Natural killer cell (primary cell): ENCODE results near the gene LMAN2L. TPM values are rescaled to one million over a fixed set of nuclear protein-coding genes. Genes with fewer than 3 reads are reported as not detected.

Experiments used
- ATAC-seq, 3 donors: fragments of 150-1000 bp in 2 of 3; fragments of 200-7000 bp in 1 of 3; cut with Tn5 transposase; 1 replicate in 1 of 3; 2 replicates in 2 of 3; pipeline ENCODE4 v1.10.0; 2021; ENCODE audit warnings: mild to moderate bottlenecking in 2 of 3, moderate library complexity in 2 of 3
- DNase-seq, 2 donors: peaks; one replicate each; pipeline versions ENCODE4 v3.0.0 to v3.0.0-alpha.2; 2013 to 2021; ENCODE audit warnings: mixed read lengths in 1 of 2
- H3K27ac ChIP-seq: one replicate; pipeline ENCODE4 v1.5.1; 2013; ENCODE audit warnings: mild to moderate bottlenecking, low read length
- H3K27me3 ChIP-seq: one replicate; pipeline ENCODE4 v1.6.1; 2013; ENCODE audit warnings: low read length; ENCODE audit not compliant: control insufficient read depth, insufficient read depth
- H3K36me3 ChIP-seq: one replicate; pipeline ENCODE4 v1.6.1; 2013; ENCODE audit warnings: low read length; ENCODE audit not compliant: control insufficient read depth, insufficient read depth
- H3K4me1 ChIP-seq: one replicate; pipeline ENCODE4 v1.6.1; 2013; ENCODE audit warnings: low read length; ENCODE audit not compliant: control insufficient read depth, insufficient read depth
- H3K4me3 ChIP-seq: one replicate; pipeline ENCODE4 v1.5.1; 2013; ENCODE audit warnings: low read length
- H3K9me3 ChIP-seq: one replicate; pipeline ENCODE4 v1.6.1; 2013; ENCODE audit warnings: low read length; ENCODE audit not compliant: control insufficient read depth, insufficient read depth
- H3K27ac Mint-ChIP-seq, 2 donors: one replicate each; pipeline ENCODE4 v1.8.0; 2022; ENCODE audit warnings: mild to moderate bottlenecking in 2 of 2, mixed read lengths in 2 of 2, moderate library complexity in 1 of 2
- H3K27me3 Mint-ChIP-seq, 2 donors: one replicate each; pipeline ENCODE4 v1.8.0; 2022; ENCODE audit warnings: low read depth in 2 of 2, mixed read lengths in 2 of 2
- H3K36me3 Mint-ChIP-seq: one replicate; pipeline ENCODE4 v1.8.0; 2022; ENCODE audit warnings: mixed read lengths
- H3K4me1 Mint-ChIP-seq, 2 donors: one replicate each; pipeline ENCODE4 v1.8.0; 2022; ENCODE audit warnings: mixed read lengths in 2 of 2
- H3K4me3 Mint-ChIP-seq: one replicate; pipeline ENCODE4 v1.8.0; 2022; ENCODE audit warnings: mild to moderate bottlenecking, moderate library complexity, mixed read lengths
- H3K9me3 Mint-ChIP-seq, 2 donors: one replicate each; pipeline ENCODE4 v1.8.0; 2022; ENCODE audit warnings: mixed read lengths in 2 of 2
- CTCF ChIP-seq: fragments of 200-600 bp; IDR thresholded peaks from one replicate; pipeline ENCODE4 v1.8.0; 2022; ENCODE audit warnings: antibody characterized with exemption
- WGBS: methylation state at CpG from one replicate; pipeline ENCODE4 v1.1.7; 2013; ENCODE audit warnings: missing lambda C conversion rate; ENCODE audit not compliant: insufficient coverage; 5-methylcytosine and 5-hydroxymethylcytosine counted together
- intact Hi-C: fragments of 100-400 bp; cut with micrococcal nuclease; formaldehyde crosslinking; loops from one replicate; pipeline ENCODE4 v1.14.2; 2022
- total RNA-seq, 4 donors: library from RNA; stranded (reverse); fragments of 120-200 nt in 1 of 4; gene quantifications; one replicate each; pipeline versions ENCODE4 v1.2.3 to v1.2.4, GENCODE V29; 2013 to 2022

LMAN2L gene
- total RNA-seq, 3 donors from 2014 or later (not counting 1 experiment from before 2014, with no cell fraction given), result 4.0 to 7.9 (median 5.9) TPM

DNA sequence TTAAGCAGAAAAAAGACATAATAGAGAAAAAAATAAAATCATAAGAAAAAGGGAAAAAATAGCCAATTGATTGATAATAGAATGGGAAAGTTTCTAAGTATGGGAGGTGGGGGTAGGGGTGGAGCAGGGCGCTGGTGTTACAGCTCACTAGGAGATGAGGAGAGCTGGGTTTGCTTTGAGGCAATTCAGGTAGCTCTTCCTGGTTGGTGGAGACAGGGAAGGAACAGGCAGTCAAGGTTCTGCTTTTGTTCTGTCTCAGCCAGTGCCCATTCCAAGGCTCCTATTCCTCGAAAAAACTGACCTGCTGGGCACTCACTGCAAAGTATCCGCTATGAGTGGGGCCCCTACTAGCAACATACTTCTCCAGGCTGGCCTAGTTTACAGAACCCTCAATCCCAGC, 19.1 kb upstream of the LMAN2L start:
- H3K4me3 Mint-ChIP-seq, result peak overlapping the region; percentile 38
- no peaks in the 10 kb centered on the region for H3K36me3 Mint-ChIP-seq
- no peak for TF ChIP-seq CTCF
- H3K36me3 ChIP-seq, result no peaks in the 10 kb centered on the region
- ATAC-seq (no peak), DNase-seq (no peak)
- H3K4me3 ChIP-seq, result no peak overlapping the region
- no peak overlapping the region for H3K27ac Mint-ChIP-seq
- H3K4me1 Mint-ChIP-seq, result peaks cover 40 to 42% of the 10 kb centered on the region in 2 donors
- H3K27me3 ChIP-seq, result no peaks in the 10 kb centered on the region
- H3K27ac ChIP-seq, result no peak overlapping the region
- intact Hi-C loops, result no loop called here
- H3K9me3 Mint-ChIP-seq, result no peaks in the 10 kb centered on the region
- 78% methylated on average over 3 of the region's 3 CpGs for WGBS
- peaks cover 41% of the 10 kb centered on the region for H3K4me1 ChIP-seq
- H3K27me3 Mint-ChIP-seq, result peaks cover 0 to 3% of the 10 kb centered on the region in 2 donors
- H3K9me3 ChIP-seq, result no peaks in the 10 kb centered on the region

GRCh38 chr2:96757477-96757860, 17.6 kb upstream of the LMAN2L start:
- peaks cover 26% of the 10 kb centered on the region for H3K4me1 ChIP-seq
- H3K4me3 Mint-ChIP-seq, result no peak overlapping the region
- H3K9me3 Mint-ChIP-seq, result no peaks in the 10 kb centered on the region
- H3K27ac Mint-ChIP-seq, result no peak overlapping the region
- no peaks in the 10 kb centered on the region for H3K36me3 Mint-ChIP-seq
- no peaks in the 10 kb centered on the region for H3K36me3 ChIP-seq
- H3K27me3 Mint-ChIP-seq, result peaks cover 0 to 3% of the 10 kb centered on the region in 2 donors
- no peaks in the 10 kb centered on the region for H3K27me3 ChIP-seq
- TF ChIP-seq CTCF, result no peak
- H3K9me3 ChIP-seq, result no peaks in the 10 kb centered on the region
- DNase-seq, result no peak
- 94% methylated on average over 6 of the region's 6 CpGs for WGBS
- peaks cover 27% of the 10 kb centered on the region in 2 donors for H3K4me1 Mint-ChIP-seq
- intact Hi-C loops, result no loop called here
- no peak overlapping the region for H3K4me3 ChIP-seq
- ATAC-seq, result no peak
- H3K27ac ChIP-seq, result no peak overlapping the region

GRCh38 chr2:96756788-96757476, 17.1 kb upstream of the LMAN2L start:
- H3K9me3 Mint-ChIP-seq, result no peaks in the 10 kb centered on the region
- Histone ChIP-seq H3K4me3 (no peak overlapping the region), H3K27ac (no peak overlapping the region), H3K36me3 (no peaks in the 10 kb centered on the region), H3K9me3 (no peaks in the 10 kb centered on the region), H3K27me3 (no peaks in the 10 kb centered on the region), H3K4me1 (peaks cover 21% of the 10 kb centered on the region)
- ATAC-seq, result no peak
- H3K36me3 Mint-ChIP-seq, result no peaks in the 10 kb centered on the region
- no peak for TF ChIP-seq CTCF
- no peak for DNase-seq
- peaks cover 0 to 3% of the 10 kb centered on the region in 2 donors for H3K27me3 Mint-ChIP-seq
- no peak overlapping the region for H3K4me3 Mint-ChIP-seq
- 87% methylated on average over 5 of the region's 5 CpGs for WGBS
- H3K27ac Mint-ChIP-seq, result no peak overlapping the region
- H3K4me1 Mint-ChIP-seq, result peaks cover 22% of the 10 kb centered on the region in 2 donors
- intact Hi-C loops, result no loop called here

DNA sequence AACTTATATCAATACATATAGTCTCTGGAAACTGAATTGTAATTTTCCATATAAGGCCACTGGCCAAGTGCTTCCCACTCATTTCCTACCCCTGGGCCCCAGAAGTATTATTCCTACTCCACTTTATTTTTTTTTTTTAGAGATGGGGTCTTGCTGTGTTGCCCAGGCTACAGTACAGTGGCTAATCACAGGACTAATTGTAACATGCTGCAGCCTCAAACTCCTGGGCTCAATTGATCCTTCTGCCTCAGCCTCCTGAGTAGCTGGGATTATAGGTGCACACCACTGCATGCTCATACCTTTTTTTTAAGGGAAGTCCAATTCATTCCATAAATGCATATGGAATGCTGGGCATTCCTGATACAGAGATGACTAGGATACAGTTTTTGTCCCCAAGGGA, 14.5 kb upstream of the LMAN2L start:
- H3K4me1 ChIP-seq, result no peaks in the 10 kb centered on the region
- H3K36me3 ChIP-seq, result no peaks in the 10 kb centered on the region
- no peak overlapping the region for H3K27ac ChIP-seq
- no peak for DNase-seq
- no peak overlapping the region for H3K4me3 Mint-ChIP-seq
- H3K4me3 ChIP-seq, result no peak overlapping the region
- intact Hi-C loops, result no loop called here
- H3K27me3 Mint-ChIP-seq, result peaks cover 0 to 3% of the 10 kb centered on the region in 2 donors
- H3K36me3 Mint-ChIP-seq, result no peaks in the 10 kb centered on the region
- H3K9me3 Mint-ChIP-seq, result no peaks in the 10 kb centered on the region
- no peak for ATAC-seq
- no peaks in the 10 kb centered on the region for H3K9me3 ChIP-seq
- no peaks in the 10 kb centered on the region for H3K27me3 ChIP-seq
- no peak overlapping the region for H3K27ac Mint-ChIP-seq
- TF ChIP-seq CTCF, result no peak
- H3K4me1 Mint-ChIP-seq, result peaks cover under 1% of the 10 kb centered on the region in 2 donors
